GM19193 (cell line): ENCODE measurements around the gene PIMREG.
A peak's percentile ranks its signal among the peaks of the same experiment; 100 is the strongest.

Experiments used
- POLR2A ChIP-seq: IDR thresholded peaks from 4 replicates; pipeline ENCODE4 v1.6.1; 2011; ENCODE audit not compliant: insufficient read depth, insufficient read length; ENCODE audit errors: extremely low read depth

The PIMREG gene, protein sequence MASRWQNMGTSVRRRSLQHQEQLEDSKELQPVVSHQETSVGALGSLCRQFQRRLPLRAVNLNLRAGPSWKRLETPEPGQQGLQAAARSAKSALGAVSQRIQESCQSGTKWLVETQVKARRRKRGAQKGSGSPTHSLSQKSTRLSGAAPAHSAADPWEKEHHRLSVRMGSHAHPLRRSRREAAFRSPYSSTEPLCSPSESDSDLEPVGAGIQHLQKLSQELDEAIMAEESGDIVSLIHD

DNA sequence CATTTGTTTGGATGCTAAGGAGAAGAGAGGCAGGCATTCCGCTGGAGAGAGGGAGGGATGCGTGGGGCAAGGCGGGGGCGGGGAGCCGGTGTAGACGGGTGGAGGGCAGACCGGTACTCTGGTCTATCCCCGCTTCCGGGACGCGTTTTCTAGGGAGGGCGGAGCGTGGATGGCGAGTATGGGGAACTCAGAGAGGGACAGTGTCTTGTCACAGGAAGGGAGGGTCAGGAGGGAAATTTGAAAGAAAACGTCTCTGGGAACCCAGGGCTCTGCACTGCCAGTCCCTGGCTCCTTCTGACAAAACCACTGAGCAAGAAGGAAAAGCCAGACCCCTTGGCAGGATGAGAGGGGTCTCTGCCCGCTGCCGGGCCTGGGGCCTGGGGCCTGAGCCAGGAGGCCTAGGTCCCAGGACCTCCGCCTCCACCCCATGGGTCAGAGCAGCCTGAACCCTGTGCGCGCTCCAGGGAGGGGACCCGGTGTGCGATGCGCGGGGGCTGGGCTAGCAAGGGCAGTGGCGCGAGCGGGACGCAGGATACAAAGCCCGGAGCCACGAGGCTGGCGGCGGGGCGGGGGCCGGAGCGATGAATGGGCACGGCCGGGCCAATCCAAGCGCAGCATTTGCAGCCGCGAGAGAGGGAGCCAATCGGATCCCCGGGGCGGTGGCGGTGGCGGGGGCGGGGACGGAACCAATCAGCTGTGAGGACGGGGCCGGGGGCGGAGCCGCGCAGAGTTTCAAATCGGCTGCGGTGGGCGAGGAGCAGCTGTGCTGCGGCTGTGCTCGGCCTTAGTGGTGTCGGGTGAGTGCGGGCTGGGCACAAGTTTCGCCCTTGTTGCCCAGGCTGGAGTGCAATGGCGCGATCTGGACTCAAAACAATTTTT, at the start of gene PIMREG:
TSS of gene PIMREG (plus strand) at position 764 of the 879 bp plus-strand sequence. CDS start 656 bp downstream, outside the sequence.
- peak; percentile 80 for TF ChIP-seq POLR2A

DNA sequence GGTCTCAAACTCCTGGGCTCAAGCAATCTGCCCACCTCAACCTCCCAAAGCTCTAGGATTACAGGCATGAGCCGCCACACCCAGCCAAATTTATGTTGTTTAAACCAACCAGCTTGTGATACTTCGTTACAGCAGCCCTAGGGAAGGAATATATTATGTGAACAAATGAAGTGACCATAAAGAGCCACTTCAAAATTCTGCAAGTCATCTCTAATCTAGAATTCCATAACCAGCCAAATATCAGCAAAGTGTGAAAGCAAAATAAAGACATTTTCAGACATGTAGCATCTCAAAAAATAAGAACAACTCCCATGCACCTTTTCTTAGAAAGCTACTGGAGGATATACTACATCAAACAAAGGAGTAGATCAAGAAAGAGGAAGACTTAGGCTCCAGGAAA, 45.3 kb upstream of the PIMREG start:
- TF ChIP-seq POLR2A: no peak

GRCh38 chr17:6402258-6402657, 42.0 kb upstream of the PIMREG start:
- no peak for TF ChIP-seq POLR2A

- no peak for TF ChIP-seq POLR2A
These were observed 36.0 kb upstream of the PIMREG start for GRCh38 chr17:6408276-6408675.

GRCh38 chr17:6408735-6409134, 35.5 kb upstream of the PIMREG start:
- no peak for TF ChIP-seq POLR2A

DNA sequence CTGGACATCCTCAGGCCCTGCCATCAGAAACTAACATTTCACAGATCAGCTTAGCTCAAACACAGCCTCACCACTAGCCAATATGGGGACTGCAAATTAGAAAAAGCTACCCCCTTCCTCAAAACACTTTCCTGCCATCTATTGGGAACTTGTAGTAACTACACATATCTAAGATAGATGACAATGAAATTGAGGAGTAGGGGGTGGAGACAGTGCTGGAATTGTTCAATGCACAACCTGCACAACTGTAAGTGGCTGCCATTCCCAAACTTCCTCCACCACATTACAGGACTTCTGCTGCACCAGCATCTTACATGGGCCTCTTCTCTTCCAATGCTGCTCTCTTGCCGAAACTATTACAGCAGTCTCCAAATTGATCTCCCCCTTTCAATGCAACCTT, 31.2 kb upstream of the PIMREG start:
- TF ChIP-seq POLR2A: no peak

DNA sequence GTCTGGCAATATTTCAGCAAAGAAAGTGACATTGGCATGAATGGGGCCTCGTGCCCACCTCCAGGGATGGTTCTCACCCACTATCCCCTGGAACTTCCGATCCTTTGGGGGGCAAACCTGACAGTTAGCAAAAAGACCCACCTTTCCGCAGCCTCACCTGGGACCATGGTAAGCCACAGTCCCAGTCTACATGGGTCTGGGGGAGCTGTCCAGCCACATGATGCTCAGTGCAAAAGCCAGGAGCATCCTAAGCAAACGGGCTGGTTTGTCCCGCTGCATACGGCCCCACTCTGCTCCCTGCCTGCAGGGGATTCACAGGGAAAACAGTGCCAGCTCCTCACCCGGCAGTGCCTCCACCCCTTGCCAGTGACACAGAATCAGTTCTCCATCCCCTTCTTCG, 28.6 kb upstream of the PIMREG start:
- no peak for TF ChIP-seq POLR2A

DNA sequence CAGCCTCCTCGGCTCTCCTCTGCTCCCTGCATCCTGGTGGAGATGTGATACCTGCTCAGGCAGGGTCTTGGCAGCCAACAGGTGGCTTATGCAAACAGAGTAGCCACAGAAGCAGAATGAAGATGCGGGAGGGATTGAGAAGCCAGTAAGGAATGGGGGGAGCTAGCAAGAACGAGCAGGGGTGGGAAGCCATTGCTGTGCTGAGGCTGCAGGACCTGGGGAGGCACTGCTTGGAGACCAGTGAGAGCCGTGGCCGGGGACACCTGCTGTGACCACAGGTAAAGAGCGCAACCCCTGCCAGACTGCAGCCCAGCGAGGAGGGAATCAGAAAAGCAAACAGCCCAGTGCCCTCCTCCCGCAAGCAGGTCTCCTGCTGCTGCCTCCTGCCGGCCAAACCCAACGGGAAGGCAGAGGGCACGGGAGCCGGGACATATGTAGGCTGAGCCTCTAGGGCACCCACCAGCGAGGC, 24.0 kb upstream of the PIMREG start:
- TF ChIP-seq POLR2A: no peak

- no peak for TF ChIP-seq POLR2A
These were observed 22.3 kb upstream of the PIMREG start for GRCh38 chr17:6421700-6422604.

GRCh38 chr17:6422654-6423241, 21.5 kb upstream of the PIMREG start:
- TF ChIP-seq POLR2A: no peak

DNA sequence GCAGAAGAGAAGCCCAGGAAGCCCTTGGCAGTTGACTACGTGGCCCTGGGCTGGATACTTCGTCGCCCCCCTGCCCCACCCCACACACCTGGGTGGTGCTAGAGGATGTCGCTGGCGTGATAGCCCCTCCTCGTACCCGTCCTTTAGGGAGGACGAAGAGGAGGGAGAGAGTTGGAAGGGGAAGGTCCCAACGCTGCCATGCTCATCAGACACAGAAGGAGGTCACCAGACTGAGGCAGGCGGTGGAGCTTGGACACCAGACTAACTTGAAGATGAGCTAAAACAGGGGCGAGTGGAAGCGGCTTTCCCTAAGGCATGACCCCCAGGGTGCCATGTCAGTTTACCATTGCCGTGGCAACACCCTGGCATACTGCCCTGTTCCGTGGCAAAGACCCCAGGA, 20.3 kb upstream of the PIMREG start:
- TF ChIP-seq POLR2A: no peak

DNA sequence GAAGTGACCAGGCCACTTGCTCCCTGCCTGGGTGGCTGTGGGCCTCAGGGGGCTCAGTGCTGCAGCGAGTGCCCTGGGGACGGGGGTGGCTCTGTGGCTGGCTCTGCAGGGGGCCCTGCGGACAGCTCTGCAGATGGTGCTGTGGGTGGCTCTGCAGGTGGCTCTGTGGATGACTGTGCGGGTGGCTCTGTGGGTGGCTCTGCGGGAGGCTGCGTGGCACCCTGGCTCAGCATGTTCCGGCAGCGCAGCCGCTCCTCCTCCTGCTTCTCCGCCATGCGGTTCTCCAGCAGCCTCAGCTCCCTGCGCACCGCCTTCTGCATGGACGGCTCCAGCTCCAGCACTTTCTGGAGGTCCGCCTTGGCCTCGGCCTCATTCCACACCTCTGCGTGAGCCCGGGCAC, 18.8 kb upstream of the PIMREG start:
- no peak for TF ChIP-seq POLR2A

GRCh38 chr17:6426356-6427101, 17.7 kb upstream of the PIMREG start:
- TF ChIP-seq POLR2A: no peak

- TF ChIP-seq POLR2A: no peak
These were observed 16.9 kb upstream of the PIMREG start for GRCh38 chr17:6427279-6427781.
